Measurements from ENCODE around the gene ARHGEF26.

Gene ARHGEF26

GRCh38 chr3:154217671-154218070 lies 96.5 kb downstream of the ARHGEF26 start:
- no peak for DNase-seq

DNA sequence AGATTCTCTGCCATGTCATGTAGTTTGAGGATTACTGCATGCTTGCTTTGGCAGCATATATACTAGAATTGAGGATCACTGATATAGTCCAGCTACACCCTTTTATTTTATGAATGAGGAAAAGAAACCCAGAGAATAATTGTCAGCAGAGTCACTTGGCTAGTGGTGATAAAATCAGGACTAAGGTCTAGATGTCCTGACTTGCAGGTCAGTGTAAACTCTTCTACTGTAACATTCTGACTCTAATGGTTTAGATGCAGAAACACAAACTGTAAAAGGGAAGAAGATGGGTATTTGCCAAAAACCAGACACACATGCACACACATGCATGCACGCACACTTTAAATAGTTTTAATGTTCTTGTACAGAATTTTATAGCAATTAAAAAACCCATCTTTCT lies 97.5 kb downstream of the ARHGEF26 start:
- no peak for DNase-seq

- DNase-seq, result no peak
Observed at GRCh38 chr3:154220462-154220861, 99.3 kb downstream of the ARHGEF26 start.

- DNase-seq, result no peak
Observed at GRCh38 chr3:154223519-154223918, 102.3 kb downstream of the ARHGEF26 start.

- no peak for DNase-seq
Observed at GRCh38 chr3:154224366-154224765, 103.2 kb downstream of the ARHGEF26 start.

DNA sequence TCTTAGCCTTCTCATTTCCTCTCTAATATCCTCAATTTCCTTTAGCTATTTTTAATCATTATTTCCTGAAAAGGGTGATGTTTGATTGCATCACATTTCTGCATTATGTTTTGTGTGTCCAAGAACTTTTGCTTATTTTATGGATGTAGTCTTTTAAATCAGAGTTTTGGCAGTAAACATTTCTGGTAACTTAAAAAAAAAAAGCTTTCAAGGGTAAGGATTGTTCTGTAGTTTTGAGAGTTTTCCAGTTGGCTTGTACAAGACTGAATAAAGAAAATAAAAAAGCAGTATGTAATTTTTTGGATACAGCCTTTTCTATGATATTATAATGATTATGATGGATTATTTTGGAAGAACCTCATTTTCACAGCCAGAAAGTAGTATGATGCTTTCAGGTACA lies 103.7 kb downstream of the ARHGEF26 start:
- no peak for DNase-seq

GRCh38 chr3:154225536-154225935 lies 104.3 kb downstream of the ARHGEF26 start:
- no peak for DNase-seq

- no peak for DNase-seq
Observed at GRCh38 chr3:154227531-154227930, 106.3 kb downstream of the ARHGEF26 start.

- no peak for DNase-seq
Observed at GRCh38 chr3:154228561-154229216, 107.5 kb downstream of the ARHGEF26 start.

DNA sequence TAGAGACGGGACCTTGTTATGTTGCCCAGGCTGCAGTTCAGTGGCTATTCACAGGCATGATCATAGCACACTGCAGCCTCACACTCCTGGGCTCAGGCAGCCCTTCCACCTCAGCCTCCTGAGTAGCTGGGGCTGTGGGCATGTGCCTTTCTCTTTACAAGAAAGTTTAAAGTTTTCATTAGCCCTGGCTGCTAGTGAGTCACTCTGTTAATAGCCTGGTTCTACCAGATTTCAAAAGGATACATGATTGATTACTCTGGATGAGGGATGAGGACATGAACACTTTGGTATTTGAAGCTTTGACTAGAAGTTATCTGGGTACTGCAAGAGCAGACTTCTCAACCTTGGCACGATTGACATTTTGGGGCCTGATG lies 108.0 kb downstream of the ARHGEF26 start:
- DNase-seq, result no peak

GRCh38 chr3:154235330-154235729 lies 114.1 kb downstream of the ARHGEF26 start:
- DNase-seq, result no peak

- DNase-seq, result no peak
Observed at GRCh38 chr3:154236331-154236730, 115.1 kb downstream of the ARHGEF26 start.

DNA sequence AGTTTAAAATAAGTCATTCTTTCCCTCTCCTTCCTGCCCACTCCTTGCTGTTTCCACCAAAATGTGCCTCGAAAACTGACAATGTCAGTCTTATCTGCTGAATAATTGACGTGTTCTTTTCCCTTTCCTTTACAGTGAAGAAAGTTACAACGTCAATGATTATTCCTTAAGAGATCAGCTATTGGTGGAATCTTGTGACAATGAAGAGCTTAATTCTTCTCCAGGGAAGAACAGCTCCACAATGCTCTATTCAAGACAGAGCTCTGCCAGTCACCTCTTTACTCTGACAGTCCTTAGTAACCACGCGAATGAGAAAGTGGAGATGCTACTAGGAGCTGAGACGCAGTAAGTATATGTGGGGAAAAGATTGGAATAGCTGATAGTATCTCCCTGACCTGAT lies 119.0 kb downstream of the ARHGEF26 start:
- DNase-seq, result no peak

GRCh38 chr3:154241496-154241895 lies 120.3 kb downstream of the ARHGEF26 start:
- DNase-seq, result no peak

- DNase-seq, result no peak
Observed at GRCh38 chr3:154242766-154243165, 121.6 kb downstream of the ARHGEF26 start.

DNA sequence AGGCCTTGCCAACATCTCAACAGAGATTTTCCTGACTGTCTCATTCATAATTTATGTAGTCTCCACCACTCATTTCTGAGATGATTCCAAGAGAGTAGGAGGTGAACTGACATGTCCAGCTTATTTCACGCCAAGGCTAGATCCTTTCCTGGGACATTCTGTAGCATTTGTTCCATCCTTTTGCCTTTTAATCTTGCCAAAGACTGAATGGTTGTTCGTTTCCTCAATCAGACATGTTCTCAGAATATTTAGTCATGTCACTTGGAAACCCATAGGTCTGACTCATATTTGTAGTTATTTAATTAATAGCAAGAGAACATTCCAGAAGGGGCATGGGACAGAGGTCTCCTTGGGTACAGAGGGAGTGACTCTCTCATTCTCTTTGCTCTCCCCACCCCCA lies 122.2 kb downstream of the ARHGEF26 start:
- no peak for DNase-seq

GRCh38 chr3:154244644-154245043 lies 123.5 kb downstream of the ARHGEF26 start:
- no peak for DNase-seq

DNA sequence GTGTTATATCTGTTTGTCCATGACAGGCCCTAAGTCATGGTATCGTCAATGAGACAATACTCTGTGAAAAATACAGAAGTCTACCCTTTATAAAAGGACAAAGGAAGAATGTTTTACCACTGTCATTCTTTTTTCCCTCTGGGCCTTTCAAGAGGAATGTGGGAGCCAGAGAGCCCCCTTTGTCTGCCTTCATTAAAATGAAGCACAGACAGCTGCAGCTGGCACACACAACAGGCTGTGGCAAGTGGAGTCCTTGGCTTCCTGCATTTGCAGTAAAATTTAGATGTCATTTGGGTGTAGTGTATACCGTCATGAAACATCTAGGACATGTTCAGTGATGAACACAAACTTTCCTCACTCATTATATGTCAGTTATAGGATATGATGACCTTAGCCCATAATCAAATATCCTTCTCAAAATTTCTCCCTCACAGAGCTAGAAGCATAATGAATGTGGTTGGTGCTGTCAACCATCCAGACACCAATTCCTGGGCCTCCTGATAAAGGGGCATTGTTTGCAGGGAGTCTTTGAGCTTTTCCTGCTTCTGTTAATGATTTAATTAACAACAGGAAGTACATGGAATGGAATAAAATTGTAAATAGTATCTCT lies 126.7 kb downstream of the ARHGEF26 start:
- no peak for DNase-seq

- DNase-seq, result no peak
Observed at GRCh38 chr3:154250291-154250690, 129.1 kb downstream of the ARHGEF26 start.

GRCh38 chr3:154251610-154252009 lies 130.4 kb downstream of the ARHGEF26 start:
- no peak for DNase-seq

DNA sequence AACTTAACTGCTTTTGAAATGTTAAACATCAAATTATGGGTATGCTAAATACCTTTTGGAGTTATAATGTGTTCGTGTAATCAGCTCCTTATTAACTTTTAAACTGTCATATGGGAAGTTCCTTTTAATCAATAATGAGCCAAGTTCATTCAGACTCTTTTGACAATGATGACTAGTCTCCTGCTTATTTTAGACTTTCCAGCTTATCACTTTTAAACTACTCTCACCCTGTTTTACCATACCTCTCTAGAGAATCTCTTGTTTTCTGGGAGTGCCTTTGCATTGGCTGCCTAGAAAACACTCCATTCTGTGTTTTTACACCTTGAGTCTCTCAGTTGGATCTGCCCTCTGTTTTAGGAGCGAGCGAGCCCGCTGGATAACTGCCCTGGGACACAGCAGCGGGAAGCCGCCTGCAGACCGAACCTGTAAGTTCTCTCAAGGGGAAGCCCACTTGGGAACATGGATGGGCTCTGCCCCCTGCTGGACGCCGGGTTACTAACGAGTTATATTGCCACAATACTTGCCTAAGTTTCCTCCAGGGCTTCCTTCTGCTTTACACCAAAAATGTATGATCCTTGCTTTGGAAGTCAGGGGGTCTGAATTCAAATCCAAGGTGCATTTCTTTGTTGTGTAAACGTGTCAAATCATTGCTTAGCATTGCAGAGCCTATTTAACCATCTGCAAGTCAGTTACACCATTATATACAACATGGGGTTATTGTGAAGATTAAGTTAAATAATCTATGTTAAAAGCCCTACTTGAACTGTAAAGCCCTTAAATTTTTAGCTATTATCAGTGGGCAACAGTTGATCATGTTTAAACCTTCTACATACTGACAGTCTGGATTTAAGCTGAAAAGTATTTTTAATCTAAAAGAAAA lies 131.8 kb downstream of the ARHGEF26 start:
- DNase-seq, result peak; percentile 49

DNA sequence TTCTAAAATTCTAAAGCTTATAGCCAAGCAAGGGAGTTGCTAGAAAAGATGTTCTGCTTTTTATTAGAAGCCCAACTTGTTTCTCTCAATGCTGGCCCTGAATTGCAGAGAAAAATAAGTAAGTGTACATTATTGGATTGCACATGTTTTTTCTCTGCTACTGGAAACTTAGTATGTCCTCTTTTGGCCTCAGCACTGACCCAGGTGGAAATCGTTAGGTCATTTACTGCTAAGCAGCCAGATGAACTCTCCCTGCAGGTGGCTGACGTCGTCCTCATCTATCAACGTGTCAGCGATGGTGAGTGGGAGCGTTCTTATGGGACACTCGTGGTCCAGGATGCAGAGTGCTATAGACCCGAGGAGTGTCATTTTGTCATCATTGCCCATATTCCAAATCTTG lies 133.3 kb downstream of the ARHGEF26 start:
- DNase-seq, result no peak

GRCh38 chr3:154273381-154273780 lies 152.2 kb downstream of the ARHGEF26 start:
- DNase-seq, result no peak

- DNase-seq, result no peak
Observed at GRCh38 chr3:154274348-154274747, 153.2 kb downstream of the ARHGEF26 start.

Measured in activated CD4-positive, CD25-positive, alpha-beta regulatory T cell treated with anti-CD3 and anti-CD28 coated beads, Interleukin-2, amount 50 U/mL, for 72 hours (primary cell).